HG03575 (cell line): Measurements from ENCODE around the gene SORD.
"Not testable (repeated sequence)": the region's sequence is repeated elsewhere in the genome, so short reads cannot be mapped to it uniquely, and the experiment has no call there.

Experiments
- ATAC-seq: cut with Tn5 transposase; IDR thresholded peaks from one replicate; pipeline ENCODE4 v1.9.1; 2021; ENCODE audit not compliant: unreplicated experiment, insufficient number of reproducible peaks, low FRiP score; ENCODE audit errors: extremely low read depth

SORD gene

DNA sequence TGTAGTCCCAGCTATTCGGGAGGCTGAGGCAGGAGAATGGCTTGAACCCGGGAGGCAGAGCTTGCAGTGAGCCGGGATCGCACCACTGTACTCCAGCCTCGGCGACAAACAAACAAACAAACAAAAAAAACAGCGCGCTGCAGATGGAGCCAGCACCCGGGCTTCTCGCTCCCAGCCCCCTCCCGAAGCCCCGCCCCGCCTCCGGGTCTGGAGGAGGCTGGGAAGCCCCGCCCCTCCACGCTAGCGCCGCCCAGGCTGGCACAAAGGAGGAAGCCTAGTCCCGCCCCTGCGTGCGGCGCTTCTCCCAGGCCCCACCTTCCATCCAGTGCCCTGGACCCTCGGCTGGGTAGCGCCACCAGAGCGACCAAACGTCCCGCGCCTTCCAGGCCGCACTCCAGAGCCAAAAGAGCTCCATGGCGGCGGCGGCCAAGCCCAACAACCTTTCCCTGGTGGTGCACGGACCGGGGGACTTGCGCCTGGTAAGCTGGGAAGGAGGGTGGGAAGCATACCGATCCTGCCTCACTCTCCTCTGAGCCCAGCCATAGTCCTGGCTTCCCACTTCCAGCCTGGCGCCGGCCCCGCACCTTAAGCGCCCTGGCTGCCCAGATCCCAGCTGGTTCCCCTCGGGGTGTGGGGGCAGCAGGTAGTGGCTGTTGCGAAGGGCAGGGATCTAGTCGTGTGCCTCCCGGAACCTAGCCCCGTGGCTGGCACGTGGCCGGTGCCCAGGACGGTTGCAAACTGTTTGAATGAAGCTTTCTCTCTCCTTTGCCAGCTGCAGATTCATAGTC lies at the start of gene SORD:
SORD (plus strand) TSS at position 325 of the 788 bp plus-strand sequence; CDS start at position 414, 89 bp downstream.
- no peak for ATAC-seq

DNA sequence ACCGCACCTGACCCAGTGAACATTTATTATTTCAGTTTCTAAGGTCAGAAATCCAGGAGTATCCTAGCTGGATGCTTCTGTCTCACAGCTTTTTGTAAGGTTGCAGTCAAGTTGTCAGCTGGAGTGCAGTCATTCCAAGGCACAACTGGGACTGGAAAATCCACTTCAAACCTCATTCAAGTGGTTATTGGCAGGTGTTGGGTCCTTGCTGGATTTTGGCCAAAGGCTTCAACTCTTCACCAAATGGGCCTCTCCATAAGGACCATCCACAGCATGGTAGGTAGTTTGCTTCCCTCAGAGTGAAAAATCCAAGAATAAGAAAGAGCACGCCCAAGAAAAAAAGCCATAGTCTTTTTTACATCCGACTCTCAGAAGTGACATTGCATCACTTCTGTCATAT lies 46.8 kb upstream of the SORD start:
- not testable (repeated sequence) for ATAC-seq

DNA sequence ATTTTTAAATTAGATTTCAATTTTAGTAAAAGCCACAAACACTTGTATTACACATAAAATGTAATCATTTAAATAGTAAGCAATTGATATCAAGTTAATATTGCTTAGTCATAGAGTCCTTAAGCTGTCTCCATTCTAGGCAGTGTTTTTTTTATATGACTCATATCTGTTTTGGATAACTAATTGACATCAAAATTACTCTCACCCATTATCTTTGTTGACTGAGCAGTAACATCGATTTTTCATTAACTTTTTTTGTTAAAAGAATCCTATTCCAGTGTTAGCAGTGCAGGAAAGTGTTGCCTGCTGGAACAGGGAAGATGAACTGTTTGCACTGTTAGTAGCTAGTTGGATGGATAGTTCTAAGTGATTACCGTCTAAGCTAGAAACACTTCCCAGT lies 45.2 kb upstream of the SORD start:
- ATAC-seq, result not testable (repeated sequence)

DNA sequence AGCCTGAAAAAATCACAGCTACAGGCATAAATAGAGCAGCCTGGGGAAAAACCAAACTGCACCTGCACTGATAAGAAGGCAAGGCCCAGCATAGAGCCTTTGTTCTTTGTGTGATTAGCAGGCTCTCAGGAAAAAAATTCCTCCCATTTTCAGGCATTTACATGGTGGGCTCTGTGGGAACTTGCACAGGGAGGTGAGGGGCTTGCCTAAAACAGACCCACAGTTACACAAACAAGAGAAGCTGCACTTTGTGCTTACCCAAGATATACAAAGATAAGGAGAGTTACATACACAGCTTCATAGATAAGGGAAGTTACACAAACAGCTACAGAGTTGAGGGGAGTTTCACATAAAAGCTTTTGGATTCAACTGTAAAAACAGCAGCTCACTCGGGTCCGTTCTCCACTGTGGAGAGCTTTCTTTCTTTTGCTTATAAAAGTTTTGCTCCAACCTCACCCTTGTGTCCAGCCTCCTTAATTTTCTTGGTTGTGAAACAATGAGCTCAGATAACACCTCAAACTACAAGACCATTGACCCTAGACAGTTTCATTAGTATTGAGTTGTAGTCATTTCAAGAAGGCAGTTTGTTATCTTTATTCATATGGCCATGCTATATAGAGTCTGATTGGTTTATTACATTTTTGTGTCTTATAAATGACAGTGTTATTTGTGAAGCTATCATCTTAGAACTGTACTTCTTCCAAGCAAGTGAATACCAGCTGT lies 43.2 kb upstream of the SORD start:
- not testable (repeated sequence) for ATAC-seq

DNA sequence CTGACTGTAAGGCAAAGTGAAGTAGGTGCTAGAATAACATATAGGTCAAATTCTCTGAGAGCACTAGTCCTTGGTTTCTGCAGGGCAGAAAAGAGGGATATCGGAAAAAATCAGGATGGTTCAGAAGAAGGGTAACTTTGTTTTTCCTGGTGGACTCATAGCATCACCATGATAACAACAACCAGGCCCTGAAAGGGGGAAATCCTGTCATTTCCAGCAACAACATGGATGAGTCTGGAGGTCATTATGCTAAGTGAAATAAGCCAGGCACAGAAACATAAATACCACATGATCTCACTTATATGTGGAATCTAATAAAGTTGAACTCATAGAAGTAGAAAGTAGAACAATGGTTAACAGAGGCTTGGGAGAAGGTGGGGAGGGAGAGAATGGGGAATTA lies 38.9 kb upstream of the SORD start:
- not testable (repeated sequence) for ATAC-seq

DNA sequence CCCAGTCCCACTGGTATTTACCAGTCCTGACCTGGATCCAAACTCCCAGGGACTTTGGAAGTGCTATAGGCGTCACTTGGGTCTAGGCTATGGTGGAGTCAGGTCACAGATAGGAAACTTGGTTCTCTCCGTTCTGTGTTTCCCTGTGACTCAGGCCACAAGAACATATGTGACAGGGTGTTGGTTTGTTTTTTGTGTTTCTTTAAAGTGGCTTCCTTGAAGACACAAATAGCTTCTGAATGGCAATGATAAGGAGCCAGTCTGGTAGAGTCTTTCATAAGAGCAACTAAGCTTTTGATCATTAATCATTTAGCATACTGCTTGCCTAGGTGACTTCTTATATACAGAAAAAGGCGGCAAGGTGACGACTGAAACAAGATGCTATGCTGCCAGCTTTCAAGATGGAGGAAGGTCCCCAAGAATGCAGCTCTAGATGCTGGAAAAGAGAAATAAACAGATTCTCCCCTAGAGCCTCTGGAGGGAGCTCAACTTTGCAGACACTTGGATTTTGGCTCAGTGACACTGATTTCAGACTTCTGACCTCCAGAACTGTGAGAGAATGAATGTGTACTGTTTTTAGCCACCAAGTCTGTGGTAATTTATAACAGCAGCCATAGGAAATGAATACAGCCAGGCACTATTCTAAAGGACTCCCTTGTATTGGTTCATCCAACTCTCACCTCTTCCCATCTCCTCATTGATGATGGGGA lies 36.5 kb upstream of the SORD start:
- ATAC-seq, result not testable (repeated sequence)

DNA sequence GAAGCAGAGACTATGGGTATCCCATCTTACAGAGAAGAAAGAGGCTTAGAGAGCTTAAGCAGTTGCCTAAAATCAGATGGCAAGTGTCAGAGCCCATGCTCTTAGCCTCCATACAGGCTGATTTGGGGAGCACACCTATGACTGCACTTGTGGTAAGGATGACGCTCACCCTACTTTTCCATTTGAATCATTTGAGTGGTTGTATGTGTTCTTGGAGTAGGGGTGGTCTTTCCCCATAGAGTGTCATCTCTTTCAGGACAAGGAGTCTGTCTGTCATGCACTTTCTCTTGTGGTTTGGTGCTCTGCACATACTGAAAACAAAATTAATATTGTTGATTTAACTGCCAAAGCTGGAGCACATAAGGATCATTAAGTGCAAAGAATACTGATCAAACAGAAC lies 35.3 kb upstream of the SORD start:
- not testable (repeated sequence) for ATAC-seq

DNA sequence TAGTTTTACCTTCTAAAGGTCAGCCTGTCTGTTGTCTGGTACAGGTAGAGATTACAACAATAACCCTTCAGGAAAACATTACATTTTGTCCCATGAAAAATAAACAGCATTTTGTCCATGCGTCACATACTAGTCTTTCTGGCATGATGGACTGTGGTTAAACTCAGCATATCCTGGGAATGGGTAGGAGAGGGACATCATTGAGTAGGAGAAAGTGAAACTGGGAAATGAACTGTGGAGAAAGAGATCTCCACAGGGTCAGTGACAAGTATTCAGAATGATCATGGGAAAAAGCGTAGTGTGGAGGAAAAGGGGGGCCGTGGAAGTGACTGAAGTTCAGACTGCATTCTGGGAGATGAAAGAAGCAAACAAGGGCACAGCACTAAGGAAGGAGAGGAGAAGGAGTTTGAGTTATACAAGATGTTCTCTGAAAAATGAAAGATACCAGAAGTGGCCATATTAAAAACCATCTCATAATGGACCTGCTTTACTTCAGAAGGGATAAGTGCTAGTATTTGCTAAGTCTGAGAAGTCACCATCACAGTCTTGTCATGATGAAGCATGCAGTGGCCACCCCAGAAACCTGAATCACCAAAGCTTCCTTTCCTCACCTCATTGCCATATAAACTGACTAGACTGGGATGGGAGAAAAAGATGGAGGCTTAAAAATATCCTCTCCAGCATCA lies 34.7 kb upstream of the SORD start:
- not testable (repeated sequence) for ATAC-seq

DNA sequence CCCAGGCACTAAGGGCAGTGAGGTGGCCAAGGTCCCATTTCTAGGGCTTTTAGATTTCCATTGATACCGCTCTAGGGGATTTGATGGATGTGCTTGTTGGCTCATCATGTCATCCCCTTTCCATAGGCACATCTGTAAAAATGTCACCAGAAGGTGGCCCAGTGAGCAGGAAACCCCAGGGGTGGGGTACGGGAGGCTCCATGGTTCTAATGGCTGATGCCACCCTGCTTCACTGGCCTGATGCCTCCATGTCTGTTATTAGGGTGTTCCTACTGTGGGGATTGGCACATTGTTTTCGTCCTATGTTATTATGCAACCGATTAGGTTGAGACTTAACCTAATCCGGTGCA lies 34.1 kb upstream of the SORD start:
- not testable (repeated sequence) for ATAC-seq

DNA sequence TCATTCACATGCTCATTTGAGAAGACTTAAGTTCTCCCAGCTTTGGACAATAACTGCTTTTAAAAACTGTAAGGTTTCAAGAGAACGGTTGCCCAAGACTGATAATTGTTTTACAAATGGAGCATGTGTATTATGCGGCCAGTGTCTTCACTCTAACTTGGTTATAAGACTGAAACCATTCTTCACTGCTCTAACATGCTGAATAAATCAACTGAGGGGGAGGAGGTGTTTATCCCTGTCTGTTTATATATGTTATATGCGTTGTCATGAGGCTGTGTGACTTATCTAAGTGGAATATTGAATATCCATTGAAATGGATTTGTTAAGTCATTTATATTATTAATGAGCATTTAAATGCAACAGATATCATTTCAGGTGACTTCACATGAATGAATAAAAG lies 25.4 kb upstream of the SORD start:
- ATAC-seq, result not testable (repeated sequence)

DNA sequence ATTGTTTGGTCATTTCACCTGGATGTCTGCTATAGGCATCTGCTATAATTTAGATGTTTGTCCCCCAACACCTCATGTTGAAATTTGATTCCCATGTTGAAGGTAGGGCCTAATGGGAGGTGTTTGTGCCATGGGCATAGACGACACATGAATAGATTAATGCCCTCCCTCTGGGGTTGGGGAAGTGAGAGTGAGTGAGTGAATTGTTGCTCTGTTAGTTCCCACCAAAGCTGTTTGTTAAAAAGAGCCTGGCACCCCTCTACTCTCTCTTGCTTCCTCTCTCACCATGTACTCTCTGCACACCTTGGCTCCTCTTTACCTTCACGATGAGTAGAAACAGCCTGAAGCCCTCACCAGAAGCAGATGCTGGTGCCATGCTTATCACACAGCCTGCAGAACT lies 23.9 kb upstream of the SORD start:
- ATAC-seq, result no peak

DNA sequence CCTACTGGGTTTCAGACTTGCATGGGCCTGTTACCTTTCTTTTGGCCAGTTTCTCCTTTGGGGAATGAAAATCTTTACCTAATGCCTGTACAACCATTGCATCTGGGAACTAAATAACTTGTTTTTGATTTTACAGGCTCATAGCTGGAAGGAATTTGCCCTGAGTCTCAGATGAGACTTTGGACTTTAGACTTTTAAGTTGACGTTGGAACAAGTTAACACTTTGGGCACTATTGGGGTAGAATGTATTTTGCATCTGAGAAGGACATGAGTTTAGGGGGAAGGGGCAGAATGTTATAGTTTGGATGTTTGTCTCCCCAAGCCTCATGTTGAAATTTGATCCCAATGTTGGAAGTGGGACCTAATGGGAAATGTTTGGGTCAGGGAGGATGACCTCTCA lies 21.8 kb upstream of the SORD start:
- not testable (repeated sequence) for ATAC-seq

DNA sequence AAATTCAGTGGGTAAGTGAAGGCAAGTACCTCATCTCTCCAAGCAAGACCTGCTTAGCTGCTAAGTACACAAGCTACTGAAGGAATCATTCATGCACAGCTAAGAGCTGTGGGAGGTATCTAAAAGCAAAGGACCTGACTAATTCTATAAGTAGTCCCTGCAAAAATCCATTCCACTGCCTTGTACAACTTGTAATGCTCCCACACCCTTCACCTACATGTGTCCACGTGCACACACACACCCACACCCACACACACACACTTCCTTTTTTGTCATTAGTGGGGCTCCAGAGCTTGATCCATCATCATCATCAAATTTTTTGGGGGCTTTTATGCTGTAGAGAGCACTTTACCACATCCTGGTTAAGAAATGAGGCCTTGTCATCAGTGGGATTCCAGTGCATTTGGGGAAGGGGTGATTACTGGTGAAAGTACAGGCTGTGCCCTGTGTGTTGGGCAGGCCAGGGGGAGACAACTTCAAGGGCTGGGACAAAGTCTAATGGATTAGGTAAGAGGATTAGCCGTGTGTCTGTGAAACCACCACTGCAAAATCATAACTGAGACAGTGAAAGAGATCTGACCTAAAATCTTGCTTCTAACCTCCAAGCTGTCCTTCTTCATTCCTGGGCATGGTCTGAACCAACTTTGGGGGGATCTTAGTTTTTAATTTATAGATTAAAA lies 19.1 kb upstream of the SORD start:
- ATAC-seq, result not testable (repeated sequence)

DNA sequence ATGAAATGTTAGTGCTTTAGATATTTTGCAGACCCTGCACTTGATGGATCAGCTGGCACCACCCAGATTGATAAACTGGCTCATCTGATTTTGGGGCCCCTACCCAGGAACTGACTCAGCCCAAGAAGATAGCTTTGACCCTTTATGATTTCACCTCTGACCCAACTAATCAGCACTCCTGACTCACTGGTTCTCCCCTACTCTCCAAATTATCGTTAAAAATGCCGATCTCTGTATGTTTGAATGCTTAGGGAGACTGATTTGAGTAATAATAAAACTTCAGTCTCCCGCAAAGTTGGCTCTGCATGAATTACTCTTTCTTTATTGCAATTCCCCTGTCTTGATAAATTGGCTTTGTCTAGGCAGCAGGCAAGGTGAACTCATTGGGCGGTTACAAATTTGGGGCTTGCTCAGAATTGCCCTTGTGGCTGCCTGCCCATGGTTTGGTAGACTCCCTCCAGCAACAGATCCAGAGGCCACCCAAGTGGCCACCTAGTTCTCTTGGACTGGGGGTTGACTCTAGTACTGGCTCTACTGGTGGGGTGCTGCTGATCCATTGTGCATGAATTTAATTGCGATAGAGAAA lies 18.3 kb upstream of the SORD start:
- ATAC-seq, result not testable (repeated sequence)

DNA sequence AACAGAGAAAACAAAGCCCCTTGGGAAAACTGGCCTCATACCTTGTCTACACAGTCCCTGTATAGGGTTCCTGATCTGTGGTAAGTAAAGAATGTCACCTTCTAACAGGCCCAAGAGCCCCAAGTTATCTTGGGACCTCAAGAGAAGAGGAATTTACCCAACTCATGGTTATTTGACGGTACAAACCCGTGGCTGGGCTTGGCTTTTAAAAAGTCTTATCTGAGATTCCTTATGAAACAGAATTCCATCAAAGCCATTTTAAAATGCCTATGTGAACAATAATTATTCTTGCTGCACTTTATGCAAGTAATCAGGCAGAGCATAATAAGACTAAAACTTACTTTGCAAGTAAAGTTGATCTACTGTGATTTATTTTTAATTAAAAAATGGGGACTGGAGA lies 13.9 kb upstream of the SORD start:
- ATAC-seq, result no peak

DNA sequence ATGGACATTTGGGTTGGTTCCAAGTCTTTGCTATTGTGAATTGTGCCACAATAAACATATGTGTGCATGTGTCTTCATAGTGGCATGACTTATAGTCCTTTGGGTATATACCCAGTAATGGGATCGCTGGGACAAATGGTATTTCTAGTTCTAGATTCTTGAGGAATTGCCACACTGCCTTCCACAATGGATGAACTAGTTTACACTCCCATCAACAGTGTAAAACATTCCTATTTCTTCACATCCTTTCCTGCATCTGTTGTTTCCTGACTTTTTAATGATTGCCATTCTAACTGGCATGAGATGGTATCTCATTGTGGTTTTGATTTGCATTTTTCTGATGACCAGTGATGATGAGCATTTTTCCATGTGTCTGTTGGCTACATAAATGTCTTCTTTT lies 7.9 kb upstream of the SORD start:
- not testable (repeated sequence) for ATAC-seq

DNA sequence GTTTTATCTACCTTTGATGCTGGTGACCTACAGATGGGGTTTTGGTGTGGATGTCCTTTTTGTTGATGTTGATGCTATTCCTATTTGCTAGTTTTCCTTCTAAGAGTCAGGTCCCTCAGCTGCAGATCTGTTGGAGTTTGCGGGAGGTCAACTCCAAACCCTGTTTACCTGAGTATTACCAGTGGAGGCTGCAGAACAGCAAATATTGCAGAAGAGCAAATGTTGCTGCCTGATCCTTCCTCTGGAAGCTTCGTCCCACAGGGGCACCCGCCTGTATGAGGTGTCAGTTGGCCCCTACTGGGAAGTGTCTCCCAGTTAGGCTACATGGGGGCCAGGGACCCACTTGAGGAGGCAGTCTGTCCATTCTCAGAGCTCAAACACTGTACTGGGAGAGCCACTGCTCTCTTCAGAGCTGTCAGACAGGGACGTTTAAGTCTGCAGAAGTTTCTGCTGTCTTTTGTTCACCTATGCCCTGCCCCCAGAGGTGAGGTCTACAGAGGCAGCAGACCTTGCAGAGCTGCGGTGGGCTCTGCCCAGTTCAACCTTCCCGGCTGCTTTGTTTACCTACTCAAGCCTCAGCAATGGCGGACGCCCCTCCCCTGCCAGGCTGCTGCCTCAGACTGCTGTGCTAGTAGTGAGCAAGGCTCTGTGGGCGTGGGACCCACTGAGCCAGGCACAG lies 2.6 kb upstream of the SORD start:
- not testable (repeated sequence) for ATAC-seq

DNA sequence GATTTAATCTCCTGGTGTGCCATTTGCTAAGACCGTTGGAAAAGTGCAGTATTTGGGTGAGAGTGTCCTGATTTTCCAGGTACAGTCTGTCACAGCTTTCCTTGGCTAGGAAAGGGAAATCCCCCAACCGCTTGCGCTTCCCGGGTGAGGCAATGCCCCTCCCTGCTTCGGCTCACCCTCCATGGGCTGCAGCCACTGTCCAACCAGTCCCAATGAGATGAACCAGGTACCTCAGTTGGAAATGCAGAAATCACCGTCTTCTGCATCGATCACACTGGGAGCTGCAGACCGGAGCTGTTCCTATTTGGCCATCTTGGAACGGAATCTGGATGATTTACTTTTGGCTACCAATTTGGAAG lies 2.1 kb upstream of the SORD start:
- not testable (repeated sequence) for ATAC-seq
